Bronchial epithelial cell (primary cell): Measurements from ENCODE around the gene KLHDC8B. TPM values are rescaled to one million over a fixed set of nuclear protein-coding genes. Genes with fewer than 3 reads are reported as not detected.

Experiments used
- DNase-seq: peaks from one replicate; pipeline ENCODE4 v3.0.0-alpha.2; 2010; ENCODE audit warnings: low read depth
- FAIRE-seq: peaks from 2 replicates; lab custom pipeline; 2011; peaks lifted over from hg19 to GRCh38; lab: Jason Lieb, UNC
- H3K27me3 ChIP-seq: 2 replicates; pipeline ENCODE4 v1.5.1; 2011; ENCODE audit warnings: low read length; ENCODE audit not compliant: control insufficient read depth, insufficient read depth
- H3K36me3 ChIP-seq: 2 replicates; pipeline ENCODE4 v1.5.1; 2011; ENCODE audit warnings: low read length; ENCODE audit not compliant: control insufficient read depth, insufficient read depth
- H3K4me3 ChIP-seq: 2 replicates; pipeline ENCODE4 v1.5.1; 2011; ENCODE audit warnings: mild to moderate bottlenecking, low read depth, low read length, control low read depth
- CTCF ChIP-seq: IDR thresholded peaks from 2 replicates; pipeline ENCODE4 v1.5.1; 2011; ENCODE audit warnings: mild to moderate bottlenecking, moderate library complexity, low read length, control low read depth, inconsistent platforms; ENCODE audit not compliant: insufficient read depth, severe bottlenecking
- total RNA-seq: library from RNA; depleted of rRNA; stranded (reverse); fragments of >200 nt; gene quantifications from 2 replicates; pipeline ENCODE4 v1.2.1, GENCODE V29; 2014

The KLHDC8B gene
- total RNA-seq, 1 donor from 2014 or later, result 37.9 TPM

GRCh38 chr3:49158792-49159191 is 12.6 kb upstream of the KLHDC8B start:
- TF ChIP-seq CTCF, result no peak
- Histone ChIP-seq H3K27me3 (no peaks in the 10 kb centered on the region), H3K36me3 (peaks cover 13% of the 10 kb centered on the region), H3K4me3 (no peak overlapping the region)
- DNase-seq (no peak), FAIRE-seq (no peak)

- TF ChIP-seq CTCF, result no peak
- DNase-seq, result no peak
- H3K4me3 ChIP-seq, result no peak overlapping the region
- peaks cover 16% of the 10 kb centered on the region for H3K36me3 ChIP-seq
- FAIRE-seq, result peak; percentile 32
- no peaks in the 10 kb centered on the region for H3K27me3 ChIP-seq
These were observed 10.2 kb upstream of the KLHDC8B start for GRCh38 chr3:49161197-49161596.

- H3K27me3 ChIP-seq, result no peaks in the 10 kb centered on the region
- no peak for DNase-seq
- no peak for TF ChIP-seq CTCF
- no peak overlapping the region for H3K4me3 ChIP-seq
- FAIRE-seq, result peak; percentile 28
- peaks cover 16% of the 10 kb centered on the region for H3K36me3 ChIP-seq
These were observed 9.4 kb upstream of the KLHDC8B start for GRCh38 chr3:49161808-49162530.

GRCh38 chr3:49162751-49163419 is 8.5 kb upstream of the KLHDC8B start:
- Histone ChIP-seq H3K4me3 (no peak overlapping the region), H3K27me3 (no peaks in the 10 kb centered on the region), H3K36me3 (peaks cover 16% of the 10 kb centered on the region)
- no peak for TF ChIP-seq CTCF
- FAIRE-seq, result no peak
- DNase-seq, result no peak

- no peaks in the 10 kb centered on the region for H3K27me3 ChIP-seq
- peaks cover 16% of the 10 kb centered on the region for H3K36me3 ChIP-seq
- no peak overlapping the region for H3K4me3 ChIP-seq
- DNase-seq (no peak), FAIRE-seq (no peak)
- no peak for TF ChIP-seq CTCF
These were observed 7.8 kb upstream of the KLHDC8B start for GRCh38 chr3:49163609-49164008.
